Activated CD4-positive, CD25-positive, alpha-beta regulatory T cell treated with anti-CD3 and anti-CD28 coated beads, Interleukin-2, amount 50 U/mL, for 16 hours (primary cell): ENCODE results near the gene C19orf33.
"Not testable (repeated sequence)": the region's sequence is repeated elsewhere in the genome, so short reads cannot be mapped to it uniquely, and the experiment has no call there.

Experiments used
- DNase-seq: peaks from one replicate; pipeline ENCODE4 v3.0.0-alpha.2; 2020; ENCODE audit warnings: low read depth, low spot score

The C19orf33 gene

GRCh38 chr19:38303517-38304351 is at the start of gene C19orf33:
C19orf33 (plus strand) TSS chr19:38304251; CDS start chr19:38304262, 11 bp downstream.
- DNase-seq: no peak

- no peak for DNase-seq
These were observed 48.6 kb upstream of the C19orf33 start for GRCh38 chr19:38255383-38256014.

GRCh38 chr19:38261942-38262341 is 42.1 kb upstream of the C19orf33 start:
- not testable (repeated sequence) for DNase-seq

GRCh38 chr19:38262585-38263268 is 41.3 kb upstream of the C19orf33 start:
- no peak for DNase-seq

GRCh38 chr19:38263689-38264485 is 40.2 kb upstream of the C19orf33 start:
- peak; percentile 52 for DNase-seq

- peak; percentile 2 for DNase-seq
These were observed 39.4 kb upstream of the C19orf33 start, which contains the start of gene SPINT2 for GRCh38 chr19:38264486-38265212. SPINT2 (plus strand) TSS chr19:38264573; CDS start chr19:38264893, 320 bp downstream.

- DNase-seq: no peak
These were observed 38.7 kb upstream of the C19orf33 start for GRCh38 chr19:38265213-38265861.

GRCh38 chr19:38265921-38266429 is 38.1 kb upstream of the C19orf33 start:
- no peak for DNase-seq

- no peak for DNase-seq
These were observed 37.0 kb upstream of the C19orf33 start for GRCh38 chr19:38266981-38267597.

- DNase-seq: no peak
These were observed 36.1 kb upstream of the C19orf33 start for GRCh38 chr19:38267761-38268483.

- DNase-seq: no peak
These were observed 35.5 kb upstream of the C19orf33 start for GRCh38 chr19:38268539-38268938.

GRCh38 chr19:38270587-38271167 is 33.4 kb upstream of the C19orf33 start:
- DNase-seq: no peak

- no peak for DNase-seq
These were observed 30.6 kb upstream of the C19orf33 start for GRCh38 chr19:38273499-38273898.

GRCh38 chr19:38274739-38275138 is 29.3 kb upstream of the C19orf33 start:
- DNase-seq: no peak

- DNase-seq: no peak
These were observed 27.0 kb upstream of the C19orf33 start for GRCh38 chr19:38276942-38277517.

- DNase-seq: no peak
These were observed 26.5 kb upstream of the C19orf33 start for GRCh38 chr19:38277549-38277948.

- no peak for DNase-seq
These were observed 25.9 kb upstream of the C19orf33 start for GRCh38 chr19:38277969-38278680.

- DNase-seq: no peak
These were observed 25.3 kb upstream of the C19orf33 start for GRCh38 chr19:38278751-38279150.
